ENCODE data around the gene DSCAM.

Gene DSCAM

GRCh38 chr21:40146216-40146837, 700.6 kb downstream of the DSCAM start:
- DNase-seq, result no peak

GRCh38 chr21:40143822-40144525, 703.0 kb downstream of the DSCAM start:
- DNase-seq, result peak; percentile 4

GRCh38 chr21:40141621-40142020, 705.3 kb downstream of the DSCAM start:
- DNase-seq, result no peak

GRCh38 chr21:40140675-40141074, 706.3 kb downstream of the DSCAM start:
- DNase-seq, result no peak

- no peak for DNase-seq
Observed at GRCh38 chr21:40139636-40140035, 707.3 kb downstream of the DSCAM start.

GRCh38 chr21:40136571-40136970, 710.4 kb downstream of the DSCAM start:
- DNase-seq, result no peak

- DNase-seq, result no peak
Observed at GRCh38 chr21:40134731-40135492, 712.0 kb downstream of the DSCAM start.

GRCh38 chr21:40130476-40130875, 716.5 kb downstream of the DSCAM start:
- DNase-seq, result no peak

GRCh38 chr21:40129809-40130208, 717.1 kb downstream of the DSCAM start:
- DNase-seq, result no peak

- DNase-seq, result no peak
Observed at GRCh38 chr21:40128891-40129290, 718.1 kb downstream of the DSCAM start.

GRCh38 chr21:40120940-40121575, 725.9 kb downstream of the DSCAM start:
- no peak for DNase-seq

GRCh38 chr21:40118527-40118926, 728.4 kb downstream of the DSCAM start:
- DNase-seq, result no peak

GRCh38 chr21:40117236-40117635, 729.7 kb downstream of the DSCAM start:
- no peak for DNase-seq

GRCh38 chr21:40115775-40116174, 731.2 kb downstream of the DSCAM start:
- no peak for DNase-seq

- DNase-seq, result no peak
Observed at GRCh38 chr21:40102682-40103081, 744.3 kb downstream of the DSCAM start.

GRCh38 chr21:40099809-40100208, 747.1 kb downstream of the DSCAM start:
- DNase-seq, result no peak

- no peak for DNase-seq
Observed at GRCh38 chr21:40095477-40095876, 751.5 kb downstream of the DSCAM start.

GRCh38 chr21:40080385-40080784, 766.6 kb downstream of the DSCAM start:
- no peak for DNase-seq

- no peak for DNase-seq
Observed at GRCh38 chr21:40074710-40075109, 772.2 kb downstream of the DSCAM start.

- DNase-seq, result no peak
Observed at GRCh38 chr21:40074198-40074597, 772.8 kb downstream of the DSCAM start.

GRCh38 chr21:40073642-40074041, 773.3 kb downstream of the DSCAM start:
- DNase-seq, result no peak

GRCh38 chr21:40070871-40071270, 776.1 kb downstream of the DSCAM start:
- DNase-seq, result no peak

GRCh38 chr21:40067751-40068150, 779.2 kb downstream of the DSCAM start:
- DNase-seq, result no peak

- DNase-seq, result no peak
Observed at GRCh38 chr21:40066221-40066620, 780.7 kb downstream of the DSCAM start.
